Natural killer cell (primary cell): ENCODE results near the gene SGCB. TPM values are rescaled to one million over a fixed set of nuclear protein-coding genes. Genes with fewer than 3 reads are reported as not detected.

Experiments
- ATAC-seq, 3 donors: fragments of 150-1000 bp in 2 of 3; fragments of 200-7000 bp in 1 of 3; cut with Tn5 transposase; 1 replicate in 1 of 3; 2 replicates in 2 of 3; pipeline ENCODE4 v1.10.0; 2021; ENCODE audit warnings: mild to moderate bottlenecking in 2 of 3, moderate library complexity in 2 of 3
- DNase-seq, 2 donors: peaks; one replicate each; pipeline versions ENCODE4 v3.0.0 to v3.0.0-alpha.2; 2013 to 2021; ENCODE audit warnings: mixed read lengths in 1 of 2
- H3K27ac ChIP-seq: one replicate; pipeline ENCODE4 v1.5.1; 2013; ENCODE audit warnings: mild to moderate bottlenecking, low read length
- H3K27me3 ChIP-seq: one replicate; pipeline ENCODE4 v1.6.1; 2013; ENCODE audit warnings: low read length; ENCODE audit not compliant: control insufficient read depth, insufficient read depth
- H3K36me3 ChIP-seq: one replicate; pipeline ENCODE4 v1.6.1; 2013; ENCODE audit warnings: low read length; ENCODE audit not compliant: control insufficient read depth, insufficient read depth
- H3K4me1 ChIP-seq: one replicate; pipeline ENCODE4 v1.6.1; 2013; ENCODE audit warnings: low read length; ENCODE audit not compliant: control insufficient read depth, insufficient read depth
- H3K4me3 ChIP-seq: one replicate; pipeline ENCODE4 v1.5.1; 2013; ENCODE audit warnings: low read length
- H3K9me3 ChIP-seq: one replicate; pipeline ENCODE4 v1.6.1; 2013; ENCODE audit warnings: low read length; ENCODE audit not compliant: control insufficient read depth, insufficient read depth
- H3K27ac Mint-ChIP-seq, 2 donors: one replicate each; pipeline ENCODE4 v1.8.0; 2022; ENCODE audit warnings: mild to moderate bottlenecking in 2 of 2, mixed read lengths in 2 of 2, moderate library complexity in 1 of 2
- H3K27me3 Mint-ChIP-seq, 2 donors: one replicate each; pipeline ENCODE4 v1.8.0; 2022; ENCODE audit warnings: low read depth in 2 of 2, mixed read lengths in 2 of 2
- H3K36me3 Mint-ChIP-seq: one replicate; pipeline ENCODE4 v1.8.0; 2022; ENCODE audit warnings: mixed read lengths
- H3K4me1 Mint-ChIP-seq, 2 donors: one replicate each; pipeline ENCODE4 v1.8.0; 2022; ENCODE audit warnings: mixed read lengths in 2 of 2
- H3K4me3 Mint-ChIP-seq: one replicate; pipeline ENCODE4 v1.8.0; 2022; ENCODE audit warnings: mild to moderate bottlenecking, moderate library complexity, mixed read lengths
- H3K9me3 Mint-ChIP-seq, 2 donors: one replicate each; pipeline ENCODE4 v1.8.0; 2022; ENCODE audit warnings: mixed read lengths in 2 of 2
- CTCF ChIP-seq: fragments of 200-600 bp; IDR thresholded peaks from one replicate; pipeline ENCODE4 v1.8.0; 2022; ENCODE audit warnings: antibody characterized with exemption
- WGBS: methylation state at CpG from one replicate; pipeline ENCODE4 v1.1.7; 2013; ENCODE audit warnings: missing lambda C conversion rate; ENCODE audit not compliant: insufficient coverage; 5-methylcytosine and 5-hydroxymethylcytosine counted together
- intact Hi-C: fragments of 100-400 bp; cut with micrococcal nuclease; formaldehyde crosslinking; loops from one replicate; pipeline ENCODE4 v1.14.2; 2022
- total RNA-seq, 4 donors: library from RNA; stranded (reverse); fragments of 120-200 nt in 1 of 4; gene quantifications; one replicate each; pipeline versions ENCODE4 v1.2.3 to v1.2.4, GENCODE V29; 2013 to 2022

Gene SGCB
- total RNA-seq, 3 donors from 2014 or later (not counting 1 experiment from before 2014, with no cell fraction given): 0.14 to 1.6 (median 0.68) TPM

- no peak overlapping the region for H3K27ac Mint-ChIP-seq
- H3K4me1 Mint-ChIP-seq: no peaks in the 10 kb centered on the region
- no peak for DNase-seq
- ATAC-seq: no peak
- Histone ChIP-seq H3K27ac (no peak overlapping the region), H3K27me3 (no peaks in the 10 kb centered on the region), H3K4me3 (no peak overlapping the region), H3K9me3 (no peaks in the 10 kb centered on the region), H3K4me1 (no peaks in the 10 kb centered on the region), H3K36me3 (no peaks in the 10 kb centered on the region)
- no peaks in the 10 kb centered on the region for H3K36me3 Mint-ChIP-seq
- H3K9me3 Mint-ChIP-seq: no peaks in the 10 kb centered on the region
- 81% methylated on average over 3 of the region's 3 CpGs for WGBS
- H3K27me3 Mint-ChIP-seq: no peaks in the 10 kb centered on the region
- no peak overlapping the region for H3K4me3 Mint-ChIP-seq
- no peak for TF ChIP-seq CTCF
- intact Hi-C loops: no loop called here
These were observed 21.1 kb downstream of the SGCB start for GRCh38 chr4:52016981-52017380.

- WGBS: 80% methylated on average over 5 of the region's 7 CpGs
- no peak for ATAC-seq
These were observed 22.7 kb downstream of the SGCB start for GRCh38 chr4:52015366-52015765.

GRCh38 chr4:52014903-52015302 is 23.2 kb downstream of the SGCB start:
- no peaks in the 10 kb centered on the region for H3K36me3 ChIP-seq
- WGBS: 0% methylated on average over 1 of the region's 1 CpG
- no peak for ATAC-seq
- no peak for DNase-seq
- no peak overlapping the region for H3K4me3 ChIP-seq
- no peaks in the 10 kb centered on the region for H3K4me1 ChIP-seq
- no peaks in the 10 kb centered on the region for H3K9me3 ChIP-seq
- Mint-ChIP-seq H3K4me3 (no peak overlapping the region), H3K36me3 (no peaks in the 10 kb centered on the region), H3K27ac (no peak overlapping the region), H3K27me3 (no peaks in the 10 kb centered on the region), H3K9me3 (no peaks in the 10 kb centered on the region), H3K4me1 (no peaks in the 10 kb centered on the region)
- intact Hi-C loops: no loop called here
- no peaks in the 10 kb centered on the region for H3K27me3 ChIP-seq
- no peak for TF ChIP-seq CTCF
- H3K27ac ChIP-seq: no peak overlapping the region

More at GRCh38 chr4:52015366-52015765, 22.7 kb downstream of the SGCB start:
- Mint-ChIP-seq H3K4me3 (no peak overlapping the region), H3K36me3 (no peaks in the 10 kb centered on the region), H3K27ac (no peak overlapping the region), H3K9me3 (no peaks in the 10 kb centered on the region), H3K4me1 (no peaks in the 10 kb centered on the region), H3K27me3 (no peaks in the 10 kb centered on the region)
- Histone ChIP-seq H3K27ac (no peak overlapping the region), H3K27me3 (no peaks in the 10 kb centered on the region), H3K4me3 (no peak overlapping the region), H3K36me3 (no peaks in the 10 kb centered on the region), H3K4me1 (no peaks in the 10 kb centered on the region), H3K9me3 (no peaks in the 10 kb centered on the region)
- no peak for TF ChIP-seq CTCF
- DNase-seq: no peak
- intact Hi-C loops: no loop called here

GRCh38 chr4:52012651-52013050 is 25.4 kb downstream of the SGCB start:
- no peak overlapping the region for H3K4me3 Mint-ChIP-seq
- Histone ChIP-seq H3K4me1 (no peaks in the 10 kb centered on the region), H3K27me3 (no peaks in the 10 kb centered on the region), H3K4me3 (no peak overlapping the region), H3K9me3 (no peaks in the 10 kb centered on the region), H3K27ac (no peak overlapping the region), H3K36me3 (no peaks in the 10 kb centered on the region)
- H3K36me3 Mint-ChIP-seq: no peaks in the 10 kb centered on the region
- H3K27me3 Mint-ChIP-seq: no peaks in the 10 kb centered on the region
- ATAC-seq: no peak
- intact Hi-C loops: no loop called here
- H3K4me1 Mint-ChIP-seq: no peaks in the 10 kb centered on the region
- DNase-seq: no peak
- 100% methylated on average over 1 of the region's 1 CpG for WGBS
- no peak overlapping the region for H3K27ac Mint-ChIP-seq
- TF ChIP-seq CTCF: no peak
- peaks cover 0 to 3% of the 10 kb centered on the region in 2 donors for H3K9me3 Mint-ChIP-seq
